ENCODE data around the gene SMAP2.
A peak's percentile ranks its signal among the peaks of the same experiment; 100 is the strongest.

The SMAP2 gene

DNA sequence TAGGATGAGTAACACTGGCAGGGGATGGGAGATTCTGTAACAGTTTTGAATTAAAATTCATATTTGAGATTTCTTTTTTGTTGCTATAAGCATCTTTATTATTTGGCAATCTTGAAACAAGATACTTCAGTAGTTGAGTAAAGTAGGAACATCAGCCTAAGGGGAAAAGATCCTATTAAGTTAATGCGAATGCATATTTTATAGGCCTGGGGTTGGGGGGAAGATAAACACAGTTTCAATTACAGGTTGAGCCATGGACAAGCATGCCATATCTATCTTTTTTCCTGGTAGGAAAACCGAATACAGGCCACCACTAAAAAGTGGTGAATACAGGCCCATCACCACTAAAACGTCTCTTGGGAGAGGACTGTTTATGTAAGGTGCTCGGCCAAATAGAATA, 32.3 kb downstream of the SMAP2 start:
- no peak for DNase-seq
- in situ Hi-C loops (cut with HindIII; ENCODE audit: low pct_ligation_motif_present, low pct_unique_long_range_greater_than_20kb, low sequenced_read_pairs), result no loop called here

DNA sequence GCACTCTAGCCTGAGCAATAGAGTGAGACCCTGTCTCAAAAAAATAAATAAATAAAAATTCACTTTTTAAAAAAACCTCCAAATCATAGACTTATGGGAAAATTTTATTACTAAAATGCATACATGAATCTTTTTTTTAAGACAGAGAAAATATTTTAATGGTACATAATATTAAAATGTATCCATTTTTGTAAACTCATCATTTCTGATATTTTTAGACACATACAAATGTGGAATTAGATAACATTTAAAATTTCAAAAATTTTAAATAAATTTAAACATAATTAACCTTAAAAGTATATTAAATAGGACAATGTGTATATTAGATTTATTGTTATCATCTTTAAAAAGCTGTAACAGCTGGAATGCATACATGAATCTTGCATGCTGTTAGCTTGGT, 33.9 kb downstream of the SMAP2 start:
- in situ Hi-C loops (cut with HindIII; ENCODE audit: low pct_ligation_motif_present, low pct_unique_long_range_greater_than_20kb, low sequenced_read_pairs), result no loop called here
- no peak for DNase-seq

DNA sequence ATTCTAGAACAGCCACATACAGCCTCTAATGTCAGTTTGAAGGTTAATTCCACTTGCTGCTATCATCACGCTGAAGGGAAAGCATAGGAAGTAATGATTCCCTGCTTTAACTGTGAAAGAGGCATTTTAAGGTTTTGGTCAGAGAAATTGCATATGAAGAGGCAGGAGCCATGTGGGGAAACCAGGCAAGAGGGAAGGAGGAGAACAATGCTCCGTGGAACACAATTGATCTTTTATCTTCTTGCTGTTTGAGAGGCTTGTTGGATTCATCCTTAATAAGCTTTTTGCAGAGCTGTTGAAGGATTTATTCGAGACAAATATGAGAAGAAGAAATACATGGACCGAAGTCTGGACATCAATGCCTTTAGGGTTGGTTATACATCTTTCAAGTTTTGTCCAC, 35.9 kb downstream of the SMAP2 start:
- in situ Hi-C loops (cut with HindIII; ENCODE audit: low pct_ligation_motif_present, low pct_unique_long_range_greater_than_20kb, low sequenced_read_pairs), result no loop called here
- no peak for DNase-seq

DNA sequence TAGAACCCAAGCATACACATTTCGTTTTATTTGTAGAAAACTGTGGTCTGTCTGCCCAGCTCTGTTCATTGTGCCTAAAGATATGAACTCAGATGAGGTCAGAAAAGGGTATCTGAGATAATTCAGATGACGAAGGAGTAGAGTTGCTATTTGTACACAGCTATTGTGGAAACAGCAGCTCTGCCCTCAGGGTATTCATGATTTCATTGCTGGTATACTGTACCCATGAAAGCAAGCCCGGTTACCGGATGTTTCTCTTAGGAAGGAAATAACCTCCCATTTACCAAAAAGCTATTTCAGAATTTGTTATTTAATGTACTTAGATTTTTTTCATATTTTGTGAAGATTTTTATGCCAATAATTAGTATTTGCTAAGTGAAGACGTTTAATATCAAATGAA, 37.8 kb downstream of the SMAP2 start:
- DNase-seq, result no peak
- in situ Hi-C loops (cut with HindIII; ENCODE audit: low pct_ligation_motif_present, low pct_unique_long_range_greater_than_20kb, low sequenced_read_pairs), result no loop called here

DNA sequence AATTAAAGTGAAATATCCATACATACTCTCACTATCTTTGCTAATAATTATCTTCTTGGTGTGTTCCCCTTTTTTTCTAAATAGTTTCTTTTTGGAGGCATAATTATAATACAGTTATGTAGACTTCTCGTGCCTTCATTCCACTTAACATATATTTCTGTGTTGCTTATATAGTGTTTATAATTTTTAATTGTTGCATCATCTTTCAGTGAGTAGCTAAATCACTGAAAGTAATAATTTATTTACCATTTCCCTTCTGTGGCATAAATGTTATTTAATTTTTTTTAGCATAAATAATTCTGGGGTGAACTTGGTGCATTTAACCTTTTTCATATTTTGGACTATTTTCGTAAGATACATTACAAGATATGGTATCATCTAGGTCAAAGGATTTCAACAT, 38.3 kb downstream of the SMAP2 start:
- no peak for DNase-seq
- in situ Hi-C loops (cut with HindIII; ENCODE audit: low pct_ligation_motif_present, low pct_unique_long_range_greater_than_20kb, low sequenced_read_pairs), result no loop called here

DNA sequence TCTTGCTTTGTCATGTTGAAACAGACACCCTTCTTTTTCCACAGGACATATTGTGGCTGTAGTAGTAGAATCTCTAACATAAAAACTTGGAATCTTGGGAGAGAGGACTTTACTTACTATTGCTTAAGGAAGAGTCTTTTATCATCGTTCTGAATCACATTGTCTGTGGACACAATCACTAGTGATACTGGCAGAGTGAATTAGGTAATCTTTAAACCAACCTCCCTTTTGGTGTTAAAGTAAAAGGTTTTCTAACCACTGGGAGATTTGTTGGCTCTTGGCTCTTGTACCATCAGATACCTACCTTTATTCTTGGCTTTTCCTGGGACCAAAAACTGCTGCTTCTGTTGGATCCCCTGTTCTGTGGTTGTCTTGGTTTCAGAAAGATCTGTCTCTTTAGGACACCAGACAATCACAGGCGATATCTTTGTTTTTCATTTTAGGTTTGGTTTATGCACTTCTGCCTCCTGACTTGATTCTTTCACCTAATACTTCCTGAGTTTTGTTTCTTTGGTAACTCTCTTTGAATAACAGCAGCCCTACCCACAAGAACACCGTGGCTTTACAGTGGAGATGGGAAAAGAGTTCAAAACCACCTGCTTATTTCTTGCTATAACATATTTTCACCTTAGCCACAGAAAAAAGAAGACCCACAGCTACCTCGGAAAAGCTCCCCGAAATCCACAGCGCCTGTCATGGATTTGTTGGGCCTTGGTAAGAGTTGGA, 40.2 kb downstream of the SMAP2 start:
- no peak for DNase-seq
- in situ Hi-C loops (cut with HindIII; ENCODE audit: low pct_ligation_motif_present, low pct_unique_long_range_greater_than_20kb, low sequenced_read_pairs), result no loop called here

DNA sequence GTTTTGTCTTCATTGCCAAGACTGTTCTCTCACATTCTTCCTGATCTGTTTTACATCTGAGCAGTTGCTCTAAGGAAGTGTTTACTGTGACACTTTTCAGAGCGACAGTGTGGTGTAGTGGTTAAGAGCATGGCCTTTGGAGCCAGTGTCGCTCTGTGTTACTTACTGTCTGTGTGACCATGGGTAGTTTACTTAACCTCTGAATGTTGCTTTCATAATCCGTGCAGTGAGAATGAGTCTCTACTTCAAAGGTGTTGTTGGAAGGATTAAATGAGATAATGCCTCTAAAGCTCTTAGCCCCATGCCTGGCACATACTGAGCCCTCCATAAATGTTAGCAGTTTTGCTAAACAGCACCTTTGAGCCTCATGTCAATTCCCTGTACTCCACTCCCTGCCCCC, 40.8 kb downstream of the SMAP2 start:
- DNase-seq, result no peak
- in situ Hi-C loops (cut with HindIII; ENCODE audit: low pct_ligation_motif_present, low pct_unique_long_range_greater_than_20kb, low sequenced_read_pairs), result no loop called here

DNA sequence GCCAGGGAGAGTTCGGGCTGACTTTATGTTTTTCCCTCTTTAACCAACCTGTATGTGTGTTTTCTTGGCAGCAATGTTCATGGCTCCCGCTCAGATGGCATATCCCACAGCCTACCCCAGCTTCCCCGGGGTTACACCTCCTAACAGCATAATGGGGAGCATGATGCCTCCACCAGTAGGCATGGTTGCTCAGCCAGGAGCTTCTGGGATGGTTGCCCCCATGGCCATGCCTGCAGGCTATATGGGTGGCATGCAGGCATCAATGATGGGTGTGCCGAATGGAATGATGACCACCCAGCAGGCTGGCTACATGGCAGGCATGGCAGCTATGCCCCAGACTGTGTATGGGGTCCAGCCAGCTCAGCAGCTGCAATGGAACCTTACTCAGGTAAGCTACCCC, 43.2 kb downstream of the SMAP2 start:
- in situ Hi-C loops (cut with HindIII; ENCODE audit: low pct_ligation_motif_present, low pct_unique_long_range_greater_than_20kb, low sequenced_read_pairs), result no loop called here
- DNase-seq, result no peak

DNA sequence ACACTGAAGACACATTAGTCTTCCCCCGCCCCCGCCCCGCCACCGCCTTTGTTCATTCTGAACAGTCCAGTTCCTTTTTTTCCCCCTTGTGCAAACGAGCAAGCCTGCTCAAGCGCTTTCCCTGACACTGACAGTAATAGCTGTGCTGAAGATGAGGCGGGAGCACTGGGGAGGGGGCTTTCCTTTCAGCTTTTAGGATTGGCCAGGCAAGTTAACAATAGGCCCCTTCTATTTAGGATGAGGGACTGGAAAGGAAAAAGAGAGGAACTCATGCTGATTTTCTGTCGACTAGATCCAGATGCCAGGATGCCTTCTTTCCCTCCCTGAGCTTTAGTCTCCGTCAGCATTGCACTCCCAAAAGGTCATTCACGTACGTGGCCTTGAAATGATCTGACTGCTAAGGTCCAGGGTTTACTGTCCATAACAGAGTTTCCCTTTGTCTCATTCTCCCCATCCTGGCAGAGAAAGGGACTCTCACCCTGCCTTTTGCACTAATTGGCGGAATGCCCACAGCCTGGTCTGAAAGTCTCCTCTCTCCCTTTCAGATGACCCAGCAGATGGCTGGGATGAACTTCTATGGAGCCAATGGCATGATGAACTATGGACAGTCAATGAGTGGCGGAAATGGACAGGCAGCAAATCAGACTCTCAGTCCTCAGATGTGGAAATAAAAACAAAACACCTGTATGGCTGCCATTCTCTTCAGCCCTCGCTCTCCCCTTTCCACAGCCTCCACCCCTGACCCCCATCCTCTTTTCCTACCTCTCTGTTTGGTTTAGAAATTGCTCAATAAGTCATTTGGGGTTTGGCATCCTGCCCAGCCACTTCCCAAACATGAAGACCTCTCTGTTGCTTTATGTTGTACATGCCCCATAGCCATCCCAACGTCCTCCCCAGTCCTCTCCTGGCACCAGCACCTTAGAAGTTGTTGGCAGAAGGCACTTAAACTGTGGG, 48.2 kb downstream of the SMAP2 start:
- no peak for DNase-seq
- in situ Hi-C loops (cut with HindIII; ENCODE audit: low pct_ligation_motif_present, low pct_unique_long_range_greater_than_20kb, low sequenced_read_pairs), result no loop called here

DNA sequence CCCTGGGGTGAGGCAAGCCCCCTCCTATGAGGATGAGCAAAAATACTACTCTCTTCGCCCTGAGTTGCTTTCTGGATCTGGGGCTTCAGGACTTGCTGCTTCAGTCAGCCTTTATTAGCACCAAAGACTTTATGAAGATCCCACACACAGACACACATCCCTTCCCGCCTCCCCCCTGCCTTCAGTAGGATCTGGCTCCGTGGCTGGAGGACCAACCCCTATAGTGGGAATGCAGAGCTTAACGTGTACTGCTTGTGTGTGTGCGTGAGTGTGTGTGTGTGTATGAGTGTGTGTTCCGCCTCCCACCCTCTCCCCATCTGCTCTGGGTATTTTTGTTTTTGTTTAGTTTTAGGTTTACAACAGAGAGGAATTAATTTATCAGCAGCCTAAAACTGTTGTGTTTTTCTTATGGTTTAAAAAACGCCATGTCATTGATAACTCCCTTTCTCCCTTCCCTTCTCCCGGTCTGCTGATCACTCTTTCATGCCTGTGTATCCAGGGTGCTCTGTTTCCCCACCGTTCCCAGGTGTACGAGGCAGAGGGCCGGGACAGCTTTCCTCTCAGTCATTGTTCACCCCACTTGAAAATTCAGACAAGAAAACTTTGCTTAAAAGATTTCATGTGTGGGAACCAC, 49.2 kb downstream of the SMAP2 start:
- in situ Hi-C loops (cut with HindIII; ENCODE audit: low pct_ligation_motif_present, low pct_unique_long_range_greater_than_20kb, low sequenced_read_pairs), result no loop called here
- no peak for DNase-seq

DNA sequence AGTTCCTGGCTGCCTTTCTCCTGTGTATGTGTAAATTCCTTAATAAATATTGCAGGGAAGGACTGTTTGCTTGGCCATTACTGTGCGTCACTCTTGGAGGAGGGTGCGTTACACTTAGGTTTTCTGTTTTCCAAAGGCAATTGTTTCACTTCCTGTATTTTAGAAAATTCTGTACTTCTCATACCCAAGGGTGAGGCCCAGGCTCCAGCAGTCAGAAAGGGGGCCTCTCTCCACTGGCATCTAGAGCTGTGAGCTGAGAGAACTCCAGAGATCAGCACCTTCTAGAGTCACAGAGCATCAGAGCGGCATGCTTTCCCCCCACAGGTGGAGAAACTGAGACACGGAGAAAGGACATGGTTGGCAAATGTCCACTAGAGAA, 49.7 kb downstream of the SMAP2 start:
- in situ Hi-C loops (cut with HindIII; ENCODE audit: low pct_ligation_motif_present, low pct_unique_long_range_greater_than_20kb, low sequenced_read_pairs), result no loop called here
- DNase-seq, result no peak

DNA sequence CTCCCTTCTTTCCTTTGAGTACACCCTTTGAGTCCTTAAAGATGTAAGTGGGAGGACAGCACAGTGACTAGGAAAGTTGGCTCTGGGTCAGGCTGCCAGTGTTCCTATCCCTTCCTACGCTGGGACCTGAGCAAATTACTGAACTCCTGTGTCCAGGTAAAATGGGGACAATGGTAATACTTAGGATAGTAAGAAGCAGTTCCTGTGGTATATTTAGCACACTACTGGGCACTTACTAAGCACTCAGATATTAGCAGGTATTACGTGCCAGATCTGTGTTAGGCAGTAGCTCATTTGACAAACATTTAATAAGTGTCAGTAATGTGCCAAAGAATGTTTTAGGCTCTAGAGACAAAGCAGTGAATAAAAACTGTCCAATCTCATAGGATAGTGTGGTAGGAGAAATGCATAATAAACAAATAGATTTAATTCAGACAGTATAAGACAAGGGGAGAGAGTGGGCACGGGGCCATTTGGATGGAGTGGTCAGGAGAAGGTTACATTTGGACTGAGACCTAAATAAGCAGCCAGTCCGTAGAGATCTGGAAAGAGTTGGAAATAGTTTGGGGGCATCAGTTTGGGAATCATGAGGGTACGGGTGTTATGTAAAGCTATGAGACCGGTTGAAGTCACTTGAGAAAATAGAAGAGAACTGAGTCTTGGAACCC, 50.6 kb downstream of the SMAP2 start:
- no peak for DNase-seq
- in situ Hi-C loops (cut with HindIII; ENCODE audit: low pct_ligation_motif_present, low pct_unique_long_range_greater_than_20kb, low sequenced_read_pairs), result no loop called here

DNA sequence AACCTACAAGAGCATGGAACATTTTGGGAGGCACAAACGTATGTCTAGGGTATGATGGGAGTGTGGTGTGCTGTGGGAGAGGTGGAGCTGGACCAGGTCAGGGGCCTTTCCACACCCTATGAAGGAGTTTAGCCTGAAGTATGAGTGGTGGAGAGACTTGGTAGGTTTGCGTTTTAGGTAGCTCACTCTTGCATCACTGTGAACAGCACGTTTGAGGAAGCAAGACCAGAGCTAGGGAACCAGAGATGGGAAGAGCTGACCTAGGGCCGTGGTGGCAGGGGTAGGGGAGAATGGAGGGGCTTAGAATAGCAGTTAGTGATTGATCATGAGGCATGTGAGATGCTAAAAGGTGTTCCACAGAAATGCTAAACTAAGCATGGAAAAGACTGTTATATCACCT, 51.7 kb downstream of the SMAP2 start:
- in situ Hi-C loops (cut with HindIII; ENCODE audit: low pct_ligation_motif_present, low pct_unique_long_range_greater_than_20kb, low sequenced_read_pairs), result no loop called here
- no peak for DNase-seq

DNA sequence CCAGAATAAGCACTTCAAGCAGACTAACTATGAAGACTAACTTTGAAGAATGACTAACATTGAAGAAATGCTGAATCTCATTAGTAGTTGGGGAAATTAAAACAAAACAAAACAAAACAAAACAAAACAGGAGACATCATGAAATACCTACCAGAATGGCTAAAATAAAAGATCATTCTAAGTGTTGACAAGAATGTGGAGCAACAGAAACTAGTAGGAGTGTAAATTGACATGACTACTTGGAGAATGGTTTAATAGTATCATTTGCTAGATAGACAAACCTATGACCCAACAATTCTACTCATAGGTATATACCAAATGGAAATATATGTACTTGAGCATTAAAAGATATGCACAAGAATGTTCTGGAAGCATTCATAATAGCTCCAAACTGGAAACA, 57.9 kb downstream of the SMAP2 start:
- in situ Hi-C loops (cut with HindIII; ENCODE audit: low pct_ligation_motif_present, low pct_unique_long_range_greater_than_20kb, low sequenced_read_pairs), result no loop called here

DNA sequence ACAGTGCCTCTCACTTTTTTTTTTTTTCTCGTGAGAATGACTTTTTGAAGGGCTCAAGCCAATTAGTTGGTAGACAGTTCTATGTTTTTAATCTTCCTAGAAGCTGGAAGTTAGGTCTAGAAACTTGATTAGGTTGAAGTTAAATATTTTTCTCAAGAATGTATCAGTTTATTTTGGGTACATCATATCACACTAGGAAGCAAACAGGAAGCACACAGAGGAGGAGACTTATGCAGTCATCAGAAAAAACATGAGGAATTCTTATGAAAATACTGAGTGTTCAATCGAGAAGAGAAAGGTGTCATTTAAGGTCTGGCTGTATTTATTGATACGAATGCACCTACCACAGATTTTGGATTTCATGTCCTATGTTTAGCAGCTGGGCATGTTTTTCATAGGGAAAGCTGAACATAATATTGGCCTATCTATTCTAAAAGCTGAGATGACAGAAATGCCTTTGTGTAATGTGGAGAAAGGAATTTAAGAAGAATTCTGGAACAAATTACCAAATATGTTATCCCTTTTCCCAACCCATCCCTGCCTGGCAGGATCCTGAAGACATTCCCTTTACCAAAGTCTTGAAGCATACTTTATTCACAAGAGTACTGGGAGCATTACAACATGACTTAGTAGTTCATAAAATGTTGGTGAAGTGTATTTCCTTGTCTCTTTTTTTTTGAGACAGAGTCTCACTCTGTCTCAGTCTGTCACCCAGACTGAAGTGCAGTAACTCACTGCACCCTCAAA, 59.3 kb downstream of the SMAP2 start:
- DNase-seq, result no peak
- in situ Hi-C loops (cut with HindIII; ENCODE audit: low pct_ligation_motif_present, low pct_unique_long_range_greater_than_20kb, low sequenced_read_pairs), result no loop called here

More for the DNA sequence above, 57.9 kb downstream of the SMAP2 start:
- DNase-seq, result no peak

DNA sequence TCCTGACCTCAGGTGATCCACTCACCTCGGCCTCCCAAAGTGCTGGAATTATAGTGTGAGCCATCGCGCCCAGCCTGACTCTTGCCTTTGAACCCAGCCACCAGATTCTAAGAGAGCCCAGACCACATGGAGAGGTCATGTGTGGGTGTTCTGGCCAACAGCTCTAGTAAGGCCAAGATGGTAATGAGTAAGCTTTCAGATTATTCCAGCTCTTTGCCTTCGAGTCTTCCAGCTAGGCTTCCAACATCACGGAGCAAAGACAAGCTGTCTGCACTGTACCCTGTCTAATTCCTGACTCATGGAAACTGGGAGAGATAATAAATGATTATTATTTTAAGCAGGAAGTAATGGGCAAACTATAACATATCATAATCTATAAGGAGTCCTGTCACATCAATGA, 61.9 kb downstream of the SMAP2 start:
- in situ Hi-C loops (cut with HindIII; ENCODE audit: low pct_ligation_motif_present, low pct_unique_long_range_greater_than_20kb, low sequenced_read_pairs), result no loop called here
- DNase-seq, result no peak

DNA sequence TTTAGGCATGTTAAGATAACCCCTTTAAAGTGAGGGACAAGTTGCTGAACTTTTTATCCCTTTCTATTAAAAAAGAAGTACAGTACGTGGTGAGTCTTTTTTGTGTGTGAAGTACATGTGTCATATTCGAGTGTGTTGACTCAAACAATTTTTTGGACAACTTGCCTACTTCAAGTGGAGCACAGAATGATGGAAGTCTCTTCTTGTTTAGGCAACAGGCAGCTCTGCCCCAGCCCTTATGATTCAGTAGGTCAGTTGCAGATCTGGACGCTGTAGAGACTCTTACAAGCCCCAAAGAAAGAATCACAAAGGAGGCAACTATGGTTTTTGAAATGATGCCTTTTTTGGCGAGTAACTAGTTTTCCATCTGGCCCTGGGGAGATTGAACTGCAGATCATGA, 62.3 kb downstream of the SMAP2 start:
- DNase-seq, result no peak
- in situ Hi-C loops (cut with HindIII; ENCODE audit: low pct_ligation_motif_present, low pct_unique_long_range_greater_than_20kb, low sequenced_read_pairs), result no loop called here

DNA sequence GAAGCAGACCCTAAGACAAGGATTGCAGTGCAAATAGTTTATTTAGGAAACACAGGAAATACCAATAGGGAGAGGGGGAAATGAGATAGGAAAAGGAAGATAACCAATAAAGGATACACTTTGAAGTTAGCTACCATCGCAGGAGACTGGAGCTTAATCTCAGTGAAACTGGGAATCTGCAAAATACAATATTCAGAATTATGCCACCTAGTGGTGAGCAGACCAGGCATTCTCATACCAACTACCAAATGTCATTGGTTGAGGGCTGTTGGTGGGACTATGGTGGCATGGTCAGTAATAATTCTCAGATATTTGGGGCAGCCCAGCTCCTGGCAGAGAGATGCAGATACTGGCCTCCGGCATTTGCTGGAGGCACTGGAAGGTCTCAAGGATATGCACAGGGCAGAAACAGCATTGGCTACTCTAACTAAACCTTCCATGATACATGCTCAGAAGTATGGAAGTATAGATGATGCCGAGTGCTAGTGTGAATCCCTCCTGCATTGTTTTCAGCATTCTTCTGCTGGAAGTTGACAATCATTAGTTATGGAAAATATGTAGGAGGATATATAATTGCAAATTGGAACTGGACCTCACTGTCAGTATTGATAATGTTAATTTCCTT, 65.0 kb downstream of the SMAP2 start:
- DNase-seq, result peak; percentile 24
- in situ Hi-C loops (cut with HindIII; ENCODE audit: low pct_ligation_motif_present, low pct_unique_long_range_greater_than_20kb, low sequenced_read_pairs), result no loop called here
